H1 (cell line): ENCODE data around the gene WWP2. TPM values are rescaled to one million over a fixed set of nuclear protein-coding genes. Genes with fewer than 3 reads are reported as not detected.

Experiments
- CTCF ChIA-PET: fragments of 300-600 bp; sonication (Branson Sonifier 250); formaldehyde crosslinking; loops from one replicate; lab custom pipeline; 2021; ENCODE audit not compliant: partially characterized antibody; lab: Charles Lee
- POLR2A ChIA-PET: fragments of 300-600 bp; sonication (Branson Sonifier 250); formaldehyde crosslinking; loops from one replicate; lab custom pipeline; 2021; ENCODE audit warnings: inconsistent platforms; ENCODE audit not compliant: partially characterized antibody; lab: Charles Lee
- DNase-seq, 2 experiments: peaks; one replicate each; pipeline versions ENCODE4 v3.0.0 to v3.0.0-alpha.2; 2010 to 2022; ENCODE audit warnings: low spot score in 2 of 2, low read depth in 1 of 2, mixed read lengths in 1 of 2
- FAIRE-seq: peaks from 2 replicates; lab custom pipeline; 2011; peaks lifted over from hg19 to GRCh38; lab: Jason Lieb, UNC
- H2AFZ ChIP-seq: 2 replicates; pipeline ENCODE4 v1.8.1; 2012; ENCODE audit warnings: low read length, inconsistent platforms
- H2AK5ac ChIP-seq: 2 replicates; pipeline ENCODE4 v1.6.1; 2013; ENCODE audit warnings: low read depth, low read length
- H2BK120ac ChIP-seq: replicated peaks from 2 replicates; pipeline ENCODE3; 2013; ENCODE audit warnings: low read depth, low read length, inconsistent platforms
- H2BK12ac ChIP-seq: 2 replicates; pipeline ENCODE4 v1.6.1; 2013; ENCODE audit warnings: low read depth, low read length
- H2BK15ac ChIP-seq: 2 replicates; pipeline ENCODE4 v1.6.1; 2013; ENCODE audit warnings: low read length
- H2BK20ac ChIP-seq: 2 replicates; pipeline ENCODE4 v1.6.1; 2013; ENCODE audit warnings: low read length
- H2BK5ac ChIP-seq: 2 replicates; pipeline ENCODE4 v1.6.1; 2013; ENCODE audit warnings: low read depth, low read length
- H3K14ac ChIP-seq: 2 replicates; pipeline ENCODE4 v1.6.1; 2013; ENCODE audit warnings: inconsistent platforms; ENCODE audit not compliant: insufficient read length
- H3K18ac ChIP-seq: 2 replicates; pipeline ENCODE4 v1.6.1; 2013; ENCODE audit warnings: low read length; ENCODE audit errors: extremely low read depth
- H3K23ac ChIP-seq: 2 replicates; pipeline ENCODE4 v1.6.1; 2013; ENCODE audit warnings: inconsistent platforms; ENCODE audit not compliant: insufficient read length
- H3K23me2 ChIP-seq: 2 replicates; pipeline ENCODE4 v1.6.1; 2013; ENCODE audit warnings: low read depth, low read length
- H3K27ac ChIP-seq: 2 replicates; pipeline ENCODE4 v1.6.1; 2011; ENCODE audit warnings: low read depth, low read length, inconsistent platforms
- H3K27me3 ChIP-seq, 4 experiments: replicated peaks in 1 of 4; 1 replicate in 1 of 4; 2 replicates in 3 of 4; pipeline versions ENCODE4 v1.6.1 to v1.8.1; 2011 to 2013; ENCODE audit warnings: low read length in 3 of 4, mild to moderate bottlenecking in 3 of 4, inconsistent platforms in 2 of 4, mixed read lengths in 2 of 4, moderate library complexity in 1 of 4; ENCODE audit not compliant: control insufficient read depth in 3 of 4, insufficient read depth in 3 of 4; ENCODE audit errors: extremely low read depth in 1 of 4
- H3K36me3 ChIP-seq, 4 experiments: 2 replicates each; pipeline versions ENCODE4 v1.6.1 to v1.8.1; 2011 to 2013; ENCODE audit warnings: mild to moderate bottlenecking in 4 of 4, low read length in 3 of 4, moderate library complexity in 2 of 4, control low read depth in 1 of 4, inconsistent platforms in 1 of 4; ENCODE audit not compliant: insufficient read depth in 4 of 4, control insufficient read depth in 2 of 4
- H3K4ac ChIP-seq: replicated peaks from 2 replicates; pipeline ENCODE3; 2013; ENCODE audit warnings: low read length, low read depth, mixed read lengths, inconsistent platforms; ENCODE audit not compliant: insufficient read length
- H3K4me1 ChIP-seq, 4 experiments: replicated peaks in 1 of 4; 1 replicate in 1 of 4; 2 replicates in 3 of 4; pipeline versions ENCODE4 v1.6.1 to v1.8.1; 2011 to 2013; ENCODE audit warnings: low read length in 3 of 4, inconsistent platforms in 2 of 4, mixed read lengths in 1 of 4; ENCODE audit not compliant: insufficient read depth in 4 of 4, control insufficient read depth in 3 of 4
- H3K4me2 ChIP-seq, 2 experiments: 2 replicates each; pipeline versions ENCODE4 v1.6.1 to v1.8.1; 2011 to 2013; ENCODE audit warnings: low read depth in 2 of 2, low read length in 2 of 2, control low read depth in 1 of 2, inconsistent platforms in 1 of 2, mild to moderate bottlenecking in 1 of 2; ENCODE audit not compliant: insufficient read depth in 1 of 2
- H3K4me3 ChIP-seq, 4 experiments: fragments of 200-600, 300-600 bp in 1 of 4; sonication (generic), shearing (Covaris generic), sonication (Bioruptor Twin) in 1 of 4; 2 replicates each; pipeline versions ENCODE4 v1.5.1 to v1.8.1; 2011 to 2016; ENCODE audit warnings: low read length in 4 of 4, low read depth in 3 of 4, control low read depth in 2 of 4, inconsistent platforms in 2 of 4, mild to moderate bottlenecking in 2 of 4, mixed read lengths in 1 of 4, moderate library complexity in 1 of 4; ENCODE audit not compliant: insufficient read depth in 2 of 4; ENCODE audit errors: extremely low read depth in 1 of 4
- H3K56ac ChIP-seq: replicated peaks from 2 replicates; pipeline ENCODE3; 2013; ENCODE audit warnings: low read depth, mild to moderate bottlenecking, mixed read lengths, low read length, inconsistent platforms; ENCODE audit not compliant: insufficient read length
- H3K79me1 ChIP-seq: 2 replicates; pipeline ENCODE4 v1.6.1; 2013; ENCODE audit warnings: low read depth, low read length, control low read depth
- H3K79me2 ChIP-seq, 2 experiments: 2 replicates each; pipeline versions ENCODE4 v1.6.1 to v1.8.1; 2012 to 2013; ENCODE audit warnings: low read length in 2 of 2, mild to moderate bottlenecking in 2 of 2, inconsistent platforms in 1 of 2; ENCODE audit not compliant: insufficient read depth in 2 of 2, control insufficient read depth in 1 of 2
- H3K9ac ChIP-seq, 4 experiments: replicated peaks in 1 of 4; 1 replicate in 1 of 4; 2 replicates in 3 of 4; pipeline versions ENCODE4 v1.6.1 to v1.8.1; 2011 to 2013; ENCODE audit warnings: low read depth in 3 of 4, low read length in 3 of 4, control low read depth in 2 of 4, mild to moderate bottlenecking in 2 of 4, moderate library complexity in 2 of 4, inconsistent platforms in 1 of 4; ENCODE audit errors: extremely low read depth in 1 of 4
- H3K9me3 ChIP-seq, 2 experiments: 2 replicates each; pipeline versions ENCODE4 v1.6.1 to v1.8.1; 2012 to 2013; ENCODE audit warnings: mild to moderate bottlenecking in 2 of 2, moderate library complexity in 2 of 2, control low read depth in 1 of 2, inconsistent platforms in 1 of 2, low read depth in 1 of 2, low read length in 1 of 2, mixed read lengths in 1 of 2; ENCODE audit not compliant: insufficient read depth in 2 of 2
- H4K20me1 ChIP-seq, 2 experiments: replicated peaks in 1 of 2; 2 replicates each; pipeline versions ENCODE3 to v1.8.1; 2011 to 2013; ENCODE audit warnings: inconsistent platforms in 2 of 2, low read length in 2 of 2, mild to moderate bottlenecking in 1 of 2; ENCODE audit not compliant: insufficient read depth in 2 of 2, control insufficient read depth in 1 of 2
- H4K5ac ChIP-seq: 2 replicates; pipeline ENCODE4 v1.6.1; 2013; ENCODE audit warnings: low read length, low read depth, mixed read lengths, inconsistent platforms; ENCODE audit not compliant: insufficient read length
- H4K8ac ChIP-seq: 2 replicates; pipeline ENCODE4 v1.8.0; 2013; ENCODE audit warnings: mild to moderate bottlenecking, moderate library complexity, low read length, inconsistent platforms; ENCODE audit not compliant: insufficient read depth; ENCODE audit errors: extremely low read depth
- H4K91ac ChIP-seq: replicated peaks from 2 replicates; pipeline ENCODE3; 2013; ENCODE audit warnings: low read length, mixed read lengths, inconsistent platforms; ENCODE audit not compliant: insufficient read length
- CBX8 ChIP-seq: fragments of 300-800, 300-1000 bp; sonication (generic); IDR thresholded peaks from 2 replicates; pipeline ENCODE4 v1.7.1; 2016; ENCODE audit warnings: low read depth, low read length, borderline replicate concordance
- CEBPB ChIP-seq: IDR thresholded peaks from 2 replicates; pipeline ENCODE4 v1.6.1; 2012; ENCODE audit warnings: low read depth, low read length
- EGR1 ChIP-seq: IDR thresholded peaks from 2 replicates; pipeline ENCODE4 v1.6.1; 2011; ENCODE audit warnings: low read depth, low read length, borderline replicate concordance
- NANOG ChIP-seq: IDR thresholded peaks from 2 replicates; pipeline ENCODE4 v1.6.1; 2011; ENCODE audit warnings: low read length, low read depth, mild to moderate bottlenecking, inconsistent platforms; ENCODE audit not compliant: insufficient read depth, poor library complexity, severe bottlenecking
- NRF1 ChIP-seq: IDR thresholded peaks from 2 replicates; pipeline ENCODE4 v1.6.1; 2011; ENCODE audit warnings: mild to moderate bottlenecking, low read depth, low read length, improper control_type of control experiment
- POLR2AphosphoS5 ChIP-seq: IDR thresholded peaks from 2 replicates; pipeline ENCODE4 v1.6.1; 2011; ENCODE audit warnings: low read depth, low read length
- RFX5 ChIP-seq: IDR thresholded peaks from 2 replicates; pipeline ENCODE4 v1.6.1; 2011; ENCODE audit warnings: low read depth, low read length, improper control_type of control experiment, borderline replicate concordance
- SIN3A ChIP-seq, 2 experiments: IDR thresholded peaks in 1 of 2; conservative IDR thresholded peaks in 1 of 2; 2 replicates each; pipeline ENCODE4 v1.6.1; 2011 to 2012; ENCODE audit warnings: low read length in 2 of 2, improper control_type of control experiment in 1 of 2, low read depth in 1 of 2, mild to moderate bottlenecking in 1 of 2
- SRF ChIP-seq: IDR thresholded peaks from 2 replicates; pipeline ENCODE4 v1.6.1; 2011; ENCODE audit warnings: mild to moderate bottlenecking, low read depth, low read length, moderate library complexity
- SUZ12 ChIP-seq: fragments of 200-600 bp; sonication (generic); IDR thresholded peaks from 2 replicates; pipeline ENCODE4 v1.6.1; 2012; ENCODE audit warnings: mild to moderate bottlenecking, inconsistent platforms, low read length, moderate library complexity, mixed read lengths
- WGBS, 2 experiments: shearing (Covaris generic) in 1 of 2; methylation state at CpG; one replicate each; pipeline versions ENCODE4 v1.1.6 to v1.1.7; 2013 to 2015; ENCODE audit warnings: low lambda C conversion rate in 2 of 2, mixed read lengths in 2 of 2, inconsistent platforms in 1 of 2, low coverage in 1 of 2, missing lambda C conversion rate in 1 of 2; ENCODE audit not compliant: insufficient replicate concordance in 2 of 2, insufficient coverage in 1 of 2, insufficient read length in 1 of 2; ENCODE audit errors: extremely low coverage in 1 of 2, missing lambda C conversion rate in 1 of 2; 5-methylcytosine and 5-hydroxymethylcytosine counted together
- polyA plus RNA-seq, 7 experiments: library from polyadenylated mRNA; depleted of rRNA in 3 of 7; stranded (reverse) in 5 of 7; unstranded in 2 of 7; fragments of >200 nt in 5 of 7; fragments of 200-250 nt in 2 of 7; gene quantifications; 1 replicate in 5 of 7; 2 replicates in 1 of 7; 4 replicates in 1 of 7; pipeline versions ENCODE4 v1.2.1 to v1.2.3, GENCODE V29; 2011 to 2013; ENCODE audit warnings: missing spikeins in 2 of 7, mixed read lengths in 2 of 7
- total RNA-seq: library from RNA; stranded (reverse); fragmentation: NEBNext Ultra II Directional; extraction: Animal tissue kit (Norgen Biotek cat#: 25700); gene quantifications from 2 replicates; pipeline ENCODE4 v1.2.1, GENCODE V29; 2021

The WWP2 gene
- total and polyA plus RNA-seq, 2 of the 8 experiments (the other 6 are each of a cell fraction or from before 2014, with no cell fraction given) = 14.1 to 42.2 TPM

- Histone ChIP-seq H3K4me3 (no peak overlapping the region), H3K36me3 (no peaks in the 10 kb centered on the region; a peak in 1 of 8 replicates), H4K5ac (no peak overlapping the region), H2BK20ac (no peak overlapping the region), H3K79me1 (no peaks in the 10 kb centered on the region; the same call in 1 of the 2 replicates), H3K27ac (no peak overlapping the region), H3K79me2 (no peaks in the 10 kb centered on the region), H3K14ac (no peak overlapping the region), H3K4me2 (no peak overlapping the region), H4K8ac (no peak overlapping the region), H3K23me2 (no peaks in the 10 kb centered on the region), H3K23ac (no peak overlapping the region), H3K4ac (no peak overlapping the region), H2BK12ac (no peak overlapping the region), H2BK120ac (no peak overlapping the region), H3K56ac (no peak overlapping the region), H3K27me3 (no peaks in the 10 kb centered on the region), H2BK15ac (no peak overlapping the region), H3K18ac (no peak overlapping the region), H3K9ac (no peak overlapping the region), H2BK5ac (no peak overlapping the region), H3K9me3 (no peaks in the 10 kb centered on the region), H2AK5ac (no peak overlapping the region), H4K20me1 (no peaks in the 10 kb centered on the region), H3K4me1 (peaks cover 5 to 11% (median 8%) of the 10 kb centered on the region in 4 experiments; a peak in 5 of 7 replicates), H4K91ac (no peak overlapping the region), H2AFZ (no peak overlapping the region)
- DNase-seq = no peak
- TF ChIP-seq NANOG (no peak), POLR2AphosphoS5 (no peak), NRF1 (no peak), SRF (no peak), SUZ12 (no peak), SIN3A (conservative IDR thresholded peaks at IDR 0.05 in 1 of 2, IDR thresholded peaks at IDR 0.05 in 1 of 2; ENCODE audit: low read depth in 1 of 2, low read length in 2 of 2) (no peak), RFX5 (no peak), EGR1 (no peak), CBX8 (no peak), CEBPB (no peak)
- POLR2A ChIA-PET = no interaction called here
- WGBS, 2 experiments = 93% methylated on average over 6 of the region's 6 CpGs; no CpG with 5 or more reads in 1 of the 2 experiments
- FAIRE-seq = no peak
- CTCF ChIA-PET = no interaction called here
Measured at GRCh38 chr16:69922200-69922599, 160.1 kb downstream of the WWP2 start.
